ENCODE data around the gene SLC38A11.

GRCh38 chr2:164847981-164848741, 107.2 kb downstream of the SLC38A11 start:
- TF ChIP-seq CTCF (conservative IDR thresholded peaks at IDR 0.05), result no peak
- TF ChIP-seq ZFX (IDR thresholded peaks at IDR 0.05), result no peak
